A549 (cell line): ENCODE data around the gene PTPRN2.

ENCODE experiments used
- BHLHE40 ChIP-seq: IDR thresholded peaks from 2 replicates; pipeline ENCODE4 v1.6.1; 2012; ENCODE audit warnings: low read depth, low read length, inconsistent platforms
- CEBPB ChIP-seq, 2 experiments: fragments of >200 bp in 1 of 2; sonication (Bioruptor Twin) in 1 of 2; formaldehyde crosslinking in 1 of 2; IDR thresholded peaks; 2 replicates each; pipeline ENCODE4 v1.6.1; 2012 to 2016
- CHD2 ChIP-seq: fragments of 150-350 bp; IDR thresholded peaks from 2 replicates; pipeline ENCODE4 v1.6.1; 2014; ENCODE audit warnings: low read length; ENCODE audit not compliant: partially characterized antibody
- CTCF ChIP-seq: fragments of >200 bp; sonication (Bioruptor Twin); formaldehyde crosslinking; IDR thresholded peaks from 3 replicates; pipeline ENCODE4 v1.5.1; 2016
- ELK1 ChIP-seq: fragments of 150-350 bp; IDR thresholded peaks from 2 replicates; pipeline ENCODE4 v1.6.1; 2014; ENCODE audit warnings: low read depth, mild to moderate bottlenecking, low read length
- MAX ChIP-seq: IDR thresholded peaks from 2 replicates; pipeline ENCODE4 v1.6.1; 2012
- NPAS2 ChIP-seq: fragments of 250-450 bp; sonication (Bioruptor Pico); IDR thresholded peaks from 2 replicates; pipeline ENCODE4 v1.8.0; 2022; ENCODE audit warnings: mild to moderate bottlenecking, moderate library complexity, borderline replicate concordance
- NR3C1 ChIP-seq: fragments of >200 bp; sonication (Bioruptor Twin); formaldehyde crosslinking; IDR thresholded peaks from 3 replicates; pipeline ENCODE4 v1.6.1; 2017
- PBX3 ChIP-seq: IDR thresholded peaks from 2 replicates; pipeline ENCODE4 v1.6.1; 2012
- POLR2A ChIP-seq: IDR thresholded peaks from 2 replicates; pipeline ENCODE4 v1.6.1; 2012; ENCODE audit warnings: mild to moderate bottlenecking, low read length
- RCOR1 ChIP-seq: fragments of 150-350 bp; IDR thresholded peaks from 2 replicates; pipeline ENCODE4 v1.6.1; 2014; ENCODE audit warnings: antibody characterized with exemption, low read length, low read depth
- REST ChIP-seq: fragments of 200-600 bp; sonication (generic); IDR thresholded peaks from 2 replicates; pipeline ENCODE4 v1.6.1; 2016; ENCODE audit warnings: antibody characterized with exemption, mild to moderate bottlenecking, moderate library complexity
- ZC3H11A ChIP-seq: fragments of 450-650 bp; IDR thresholded peaks from 2 replicates; pipeline ENCODE4 v1.6.1; 2014; ENCODE audit warnings: antibody characterized with exemption, mild to moderate bottlenecking

GRCh38 chr7:158076215-158076614 lies 511.4 kb downstream of the PTPRN2 start:
- no peak for TF ChIP-seq CTCF
- TF ChIP-seq CEBPB (IDR thresholded peaks at IDR 0.05), result no peak
- TF ChIP-seq BHLHE40, result no peak
- TF ChIP-seq ELK1, result no peak
- no peak for TF ChIP-seq CHD2
- no peak for TF ChIP-seq REST
- no peak for TF ChIP-seq POLR2A
- TF ChIP-seq ZC3H11A, result no peak
- TF ChIP-seq NR3C1, result no peak
- no peak for TF ChIP-seq RCOR1
- TF ChIP-seq PBX3, result no peak
- TF ChIP-seq NPAS2 (CRISPR knock-in tag), result no peak
- no peak for TF ChIP-seq MAX
